HG03354 (cell line): ENCODE results near the gene TIGD1.
A peak's percentile ranks its signal among the peaks of the same experiment; 100 is the strongest.
"Not testable (repeated sequence)": the region's sequence is repeated elsewhere in the genome, so short reads cannot be mapped to it uniquely, and the experiment has no call there.

Experiments
- ATAC-seq: cut with Tn5 transposase; IDR thresholded peaks from one replicate; pipeline ENCODE4 v1.9.1; 2021; ENCODE audit warnings: mild to moderate bottlenecking; ENCODE audit not compliant: unreplicated experiment, poor library complexity, severe bottlenecking

Gene TIGD1

GRCh38 chr2:232573042-232573441 is 22.7 kb upstream of the TIGD1 start:
- no peak for ATAC-seq

- no peak for ATAC-seq
These were observed 20.7 kb upstream of the TIGD1 start for GRCh38 chr2:232571026-232571474.

- not testable (repeated sequence) for ATAC-seq
These were observed 20.1 kb upstream of the TIGD1 start for GRCh38 chr2:232570481-232570880.

GRCh38 chr2:232569541-232569940 is 19.2 kb upstream of the TIGD1 start:
- ATAC-seq, result no peak

GRCh38 chr2:232568161-232568560 is 17.8 kb upstream of the TIGD1 start:
- ATAC-seq, result no peak

GRCh38 chr2:232567721-232568120 is 17.4 kb upstream of the TIGD1 start:
- ATAC-seq, result no peak

GRCh38 chr2:232563580-232563979 is 13.2 kb upstream of the TIGD1 start:
- ATAC-seq, result no peak

- no peak for ATAC-seq
These were observed 12.3 kb upstream of the TIGD1 start for GRCh38 chr2:232562515-232563151.

GRCh38 chr2:232556426-232556825 is 6.1 kb upstream of the TIGD1 start:
- ATAC-seq, result no peak

- ATAC-seq, result no peak
These were observed 1.4 kb upstream of the TIGD1 start for GRCh38 chr2:232551776-232552175.

GRCh38 chr2:232551250-232551638 is 887 bp upstream of the TIGD1 start:
- no peak for ATAC-seq

- peak; percentile 17 for ATAC-seq
These were observed 553 bp downstream of the TIGD1 start for GRCh38 chr2:232549655-232550353.

- ATAC-seq, result no peak
These were observed 2.4 kb downstream of the TIGD1 start for GRCh38 chr2:232547991-232548390.

GRCh38 chr2:232545511-232546375 is 4.6 kb downstream of the TIGD1 start:
- no peak for ATAC-seq

GRCh38 chr2:232544674-232545073 is 5.7 kb downstream of the TIGD1 start:
- no peak for ATAC-seq

- no peak for ATAC-seq
These were observed 6.3 kb downstream of the TIGD1 start for GRCh38 chr2:232543928-232544631.

GRCh38 chr2:232543491-232543890 is 6.9 kb downstream of the TIGD1 start:
- no peak for ATAC-seq

GRCh38 chr2:232542715-232543467 is 7.5 kb downstream of the TIGD1 start:
- ATAC-seq, result no peak

GRCh38 chr2:232541961-232542714 is 8.2 kb downstream of the TIGD1 start:
- ATAC-seq, result no peak
